ENCODE measurements around the gene CPAMD8.

GRCh38 chr19:16869331-16869972, 157.2 kb downstream of the CPAMD8 start:
- TF ChIP-seq, protein P1, sequence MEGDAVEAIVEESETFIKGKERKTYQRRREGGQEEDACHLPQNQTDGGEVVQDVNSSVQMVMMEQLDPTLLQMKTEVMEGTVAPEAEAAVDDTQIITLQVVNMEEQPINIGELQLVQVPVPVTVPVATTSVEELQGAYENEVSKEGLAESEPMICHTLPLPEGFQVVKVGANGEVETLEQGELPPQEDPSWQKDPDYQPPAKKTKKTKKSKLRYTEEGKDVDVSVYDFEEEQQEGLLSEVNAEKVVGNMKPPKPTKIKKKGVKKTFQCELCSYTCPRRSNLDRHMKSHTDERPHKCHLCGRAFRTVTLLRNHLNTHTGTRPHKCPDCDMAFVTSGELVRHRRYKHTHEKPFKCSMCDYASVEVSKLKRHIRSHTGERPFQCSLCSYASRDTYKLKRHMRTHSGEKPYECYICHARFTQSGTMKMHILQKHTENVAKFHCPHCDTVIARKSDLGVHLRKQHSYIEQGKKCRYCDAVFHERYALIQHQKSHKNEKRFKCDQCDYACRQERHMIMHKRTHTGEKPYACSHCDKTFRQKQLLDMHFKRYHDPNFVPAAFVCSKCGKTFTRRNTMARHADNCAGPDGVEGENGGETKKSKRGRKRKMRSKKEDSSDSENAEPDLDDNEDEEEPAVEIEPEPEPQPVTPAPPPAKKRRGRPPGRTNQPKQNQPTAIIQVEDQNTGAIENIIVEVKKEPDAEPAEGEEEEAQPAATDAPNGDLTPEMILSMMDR (IDR thresholded peaks at IDR 0.05; ENCODE audit: extremely low read depth in 1 of 2, insufficient read depth in 1 of 2, low read depth in 1 of 2, low read length in 2 of 2) = no peak
- no peak for TF ChIP-seq POLR2AphosphoS5 (IDR thresholded peaks at IDR 0.05; ENCODE audit: insufficient read depth, low read depth, low read length)

Measured in endothelial cell of umbilical vein (primary cell).